ENCODE results near the gene TSPYL6.

DNA sequence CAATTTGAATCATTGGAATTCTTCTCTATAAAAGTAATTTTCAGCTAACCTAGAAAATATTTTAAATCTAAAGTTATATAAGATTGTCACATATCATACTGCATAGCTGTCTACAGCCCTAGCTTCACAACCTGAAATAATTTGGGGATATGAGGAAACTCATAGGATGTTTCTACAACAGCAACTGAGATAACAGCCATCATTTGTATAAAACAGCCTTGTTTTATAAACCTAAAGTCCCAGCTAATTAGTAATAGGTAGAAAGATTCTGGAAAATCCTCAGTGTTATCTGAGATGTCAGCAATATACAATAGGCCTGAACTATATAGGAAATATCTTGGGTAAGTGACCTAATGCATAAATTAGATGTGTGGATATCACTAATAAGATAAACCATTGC, 47.6 kb upstream of the TSPYL6 start:
- TF ChIP-seq CTCF (conservative IDR thresholded peaks at IDR 0.05; ENCODE audit: low read depth in 2 of 2) (no peak), REST (IDR thresholded peaks at IDR 0.05; ENCODE audit: unreplicated experiment) (no peak), POLR2AphosphoS5 (IDR thresholded peaks at IDR 0.05; ENCODE audit: low read depth) (no peak), EZH2phosphoT487 (IDR thresholded peaks at IDR 0.05; ENCODE audit: unreplicated experiment) (no peak), EZH2 (IDR thresholded peaks at IDR 0.05; ENCODE audit: low read depth, unreplicated experiment) (no peak), CREB1 (CRISPR knock-in tag; IDR thresholded peaks at IDR 0.05; ENCODE audit: low read depth) (no peak), NANOG (IDR thresholded peaks at IDR 0.05; ENCODE audit: borderline replicate concordance) (no peak), ZNF331 (CRISPR knock-in tag; IDR thresholded peaks at IDR 0.05; ENCODE audit: low read depth) (no peak), ETS1 (IDR thresholded peaks at IDR 0.05) (no peak), ZNF114 (CRISPR knock-in tag; IDR thresholded peaks at IDR 0.05) (no peak), JUNB (IDR thresholded peaks at IDR 0.05; ENCODE audit: unreplicated experiment) (no peak), STAT1 (IDR thresholded peaks at IDR 0.05; ENCODE audit: unreplicated experiment) (no peak)
